AG04450 (cell line): ENCODE measurements around the gene LHX3. TPM values are rescaled to one million over a fixed set of nuclear protein-coding genes. Genes with fewer than 3 reads are reported as not detected.
A peak's percentile ranks its signal among the peaks of the same experiment; 100 is the strongest.

Experiments used
- CTCF ChIA-PET: fragments of 300-600, 350-600 bp; formaldehyde crosslinking; extraction: SDS; loops from one replicate; lab custom pipeline; 2022; ENCODE audit warnings: antibody characterized with exemption, inconsistent platforms; lab: Charles Lee
- POLR2A ChIA-PET: fragments of 350-600 bp; formaldehyde crosslinking; extraction: SDS; loops from one replicate; lab custom pipeline; 2021; ENCODE audit warnings: antibody characterized with exemption, inconsistent platforms; lab: Yijun Ruan, JAX
- DNase-seq: peaks from one replicate; pipeline ENCODE4 v3.0.0-alpha.2; 2011; ENCODE audit warnings: low read depth, low spot score
- H3K27ac ChIP-seq: one replicate; pipeline ENCODE4 v1.5.1; 2012; ENCODE audit warnings: low read depth, low read length, control low read depth
- H3K27me3 ChIP-seq: one replicate; pipeline ENCODE4 v1.6.0; 2012; ENCODE audit warnings: low read length; ENCODE audit not compliant: control insufficient read depth, insufficient read depth
- H3K4me3 ChIP-seq: 2 replicates; pipeline ENCODE4 v1.5.1; 2011; ENCODE audit warnings: mild to moderate bottlenecking, low read depth, low read length, control low read depth
- H3K9me3 ChIP-seq: 2 replicates; pipeline ENCODE4 v1.5.1; 2012; ENCODE audit warnings: low read length; ENCODE audit not compliant: control insufficient read depth, insufficient read depth
- CTCF ChIP-seq: IDR thresholded peaks from 2 replicates; pipeline ENCODE4 v1.5.1; 2011; ENCODE audit warnings: low read depth, low read length, control low read depth, inconsistent platforms
- polyA plus RNA-seq: library from polyadenylated mRNA; depleted of rRNA; stranded (reverse); fragments of >200 nt; gene quantifications from 2 replicates; pipeline ENCODE4 v1.2.3, GENCODE V29; 2011

LHX3 gene
- polyA plus RNA-seq, 1 experiment, result not detected

- Histone ChIP-seq H3K27ac (no peak overlapping the region), H3K4me3 (no peak overlapping the region), H3K27me3 (peaks cover 35% of the 10 kb centered on the region), H3K9me3 (no peaks in the 10 kb centered on the region; the same call in 1 of the 2 replicates)
- POLR2A ChIA-PET, result no interaction called here
- DNase-seq, result no peak
- CTCF ChIA-PET, result interaction anchor here (0.6 to 1.4 kb wide), 7 partner anchors 12 to 112 kb away, joined by 3 to 10 read pairs (median 4); no protein-coding TSS in a partner anchor
- TF ChIP-seq CTCF, result no peak
Observed at GRCh38 chr9:136171009-136171800, 33.7 kb downstream of the LHX3 start.

GRCh38 chr9:136170006-136170901 lies 34.7 kb downstream of the LHX3 start:
- H3K9me3 ChIP-seq, result no peaks in the 10 kb centered on the region; the same call in 1 of the 2 replicates
- no peak for DNase-seq
- TF ChIP-seq CTCF, result peak; percentile 77
- H3K27me3 ChIP-seq, result peaks cover 33% of the 10 kb centered on the region
- H3K27ac ChIP-seq, result no peak overlapping the region
- CTCF ChIA-PET, result interaction anchor here (0.6 to 1.4 kb wide), 8 partner anchors 11 to 114 kb away, joined by 3 to 10 read pairs (median 4); no protein-coding TSS in a partner anchor
- POLR2A ChIA-PET, result interaction anchor here (0.5 kb wide), 1 partner anchor 101 kb away, joined by 6 read pairs; no protein-coding TSS in a partner anchor
- H3K4me3 ChIP-seq, result no peak overlapping the region

DNA sequence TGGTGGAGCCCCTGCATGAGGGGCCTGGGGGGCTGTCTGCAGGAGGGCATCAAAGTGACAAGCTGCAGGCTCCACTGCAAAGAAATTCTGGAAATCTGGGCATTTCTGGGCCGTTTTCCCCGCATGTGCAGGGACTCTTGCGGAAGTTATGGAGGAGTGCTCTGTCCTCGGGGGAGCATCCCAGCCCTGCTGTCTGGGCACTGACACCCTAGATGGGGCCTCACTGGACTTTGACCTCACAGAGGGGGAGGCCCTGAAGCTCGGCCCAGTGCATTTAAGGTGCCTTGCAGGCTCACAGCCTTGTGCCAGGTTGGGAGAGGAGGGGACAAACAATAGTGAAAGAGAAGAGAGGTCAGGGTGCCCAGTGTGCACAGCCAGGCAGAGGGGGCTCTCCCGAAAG lies 35.4 kb downstream of the LHX3 start:
- Histone ChIP-seq H3K27me3 (peaks cover 30% of the 10 kb centered on the region), H3K27ac (no peak overlapping the region), H3K9me3 (no peaks in the 10 kb centered on the region; the same call in 1 of the 2 replicates), H3K4me3 (no peak overlapping the region)
- no peak for DNase-seq
- no peak for TF ChIP-seq CTCF
- ChIA-PET CTCF (interaction anchor here (1.0 kb wide), 1 partner anchor 114 kb away, joined by 3 read pairs; no protein-coding TSS in a partner anchor), POLR2A (no interaction called here)

GRCh38 chr9:136163248-136163850 lies 41.6 kb downstream of the LHX3 start:
- CTCF ChIA-PET, result no interaction called here
- DNase-seq, result no peak
- no peak for TF ChIP-seq CTCF

More at GRCh38 chr9:136163248-136163850, 41.6 kb downstream of the LHX3 start:
- H3K4me3 ChIP-seq, result no peak overlapping the region
- no peak overlapping the region for H3K27ac ChIP-seq
- peaks cover 22% of the 10 kb centered on the region for H3K27me3 ChIP-seq
- POLR2A ChIA-PET, result no interaction called here
- H3K9me3 ChIP-seq, result no peaks in the 10 kb centered on the region
